G401 (cell line): ENCODE data around the gene SNAPC3. TPM values are rescaled to one million over a fixed set of nuclear protein-coding genes. Genes with fewer than 3 reads are reported as not detected.
"Not testable (repeated sequence)": the region's sequence is repeated elsewhere in the genome, so short reads cannot be mapped to it uniquely, and the experiment has no call there.

Experiments used
- DNase-seq: peaks from one replicate; pipeline ENCODE4 v3.0.0-alpha.2; 2015; ENCODE audit warnings: low spot score
- in situ Hi-C: cut with HindIII; loops from 2 replicates; pipeline ENCODE4 v1.10.0; 2016; ENCODE audit warnings: low sequenced_read_pairs, mixed read lengths
- total RNA-seq: library from RNA; depleted of rRNA; stranded (reverse); fragments of >200 nt; shearing (Covaris generic); gene quantifications from 2 replicates; pipeline ENCODE4 v1.2.3, GENCODE V29; 2014

The SNAPC3 gene
- total RNA-seq, 1 experiment from 2014 or later: 20.5 TPM

DNA sequence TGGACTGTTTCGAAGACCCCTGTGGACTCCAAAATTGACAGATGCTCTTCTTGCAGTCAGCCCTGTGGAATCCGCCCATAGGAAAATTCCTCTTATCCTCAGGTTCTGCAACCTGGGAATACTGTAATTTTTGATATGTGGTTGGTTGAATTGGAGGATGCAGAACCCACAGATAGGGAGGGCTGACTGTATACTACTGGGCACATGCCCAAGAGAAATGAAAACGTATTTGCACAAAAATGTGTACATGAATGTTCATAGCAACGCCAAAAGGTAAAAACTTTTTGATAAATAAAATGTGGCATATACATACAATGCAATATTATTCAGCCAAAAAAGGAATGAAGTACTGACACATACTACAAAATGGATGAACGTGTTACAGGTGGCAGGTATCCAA is 1.9 kb upstream of the SNAPC3 start:
- DNase-seq: no peak
- in situ Hi-C loops: no loop called here

DNA sequence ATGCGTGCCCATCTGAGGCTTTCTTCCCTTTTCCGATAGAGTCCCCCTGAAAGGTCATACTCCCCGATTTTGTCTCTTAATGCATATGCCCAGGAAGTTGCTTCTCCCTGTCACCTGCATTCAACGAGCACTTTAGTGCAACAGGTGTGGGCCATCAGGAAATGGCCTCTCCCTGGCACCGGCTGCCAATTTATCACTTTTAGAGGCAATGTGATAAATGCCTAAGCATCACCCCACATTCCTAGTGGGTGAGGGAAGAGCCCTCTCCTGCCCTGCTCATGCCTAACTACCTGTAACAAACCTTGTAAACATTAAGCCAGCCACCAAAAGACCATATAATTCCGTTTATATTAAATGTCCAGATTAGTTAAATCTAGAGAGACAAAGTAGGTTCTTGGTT is 1.1 kb upstream of the SNAPC3 start:
- DNase-seq: no peak
- in situ Hi-C loops: no loop called here

- DNase-seq: no peak
- in situ Hi-C loops: no loop called here
These were observed 695 bp upstream of the SNAPC3 start for GRCh38 chr9:15421990-15422371.

DNA sequence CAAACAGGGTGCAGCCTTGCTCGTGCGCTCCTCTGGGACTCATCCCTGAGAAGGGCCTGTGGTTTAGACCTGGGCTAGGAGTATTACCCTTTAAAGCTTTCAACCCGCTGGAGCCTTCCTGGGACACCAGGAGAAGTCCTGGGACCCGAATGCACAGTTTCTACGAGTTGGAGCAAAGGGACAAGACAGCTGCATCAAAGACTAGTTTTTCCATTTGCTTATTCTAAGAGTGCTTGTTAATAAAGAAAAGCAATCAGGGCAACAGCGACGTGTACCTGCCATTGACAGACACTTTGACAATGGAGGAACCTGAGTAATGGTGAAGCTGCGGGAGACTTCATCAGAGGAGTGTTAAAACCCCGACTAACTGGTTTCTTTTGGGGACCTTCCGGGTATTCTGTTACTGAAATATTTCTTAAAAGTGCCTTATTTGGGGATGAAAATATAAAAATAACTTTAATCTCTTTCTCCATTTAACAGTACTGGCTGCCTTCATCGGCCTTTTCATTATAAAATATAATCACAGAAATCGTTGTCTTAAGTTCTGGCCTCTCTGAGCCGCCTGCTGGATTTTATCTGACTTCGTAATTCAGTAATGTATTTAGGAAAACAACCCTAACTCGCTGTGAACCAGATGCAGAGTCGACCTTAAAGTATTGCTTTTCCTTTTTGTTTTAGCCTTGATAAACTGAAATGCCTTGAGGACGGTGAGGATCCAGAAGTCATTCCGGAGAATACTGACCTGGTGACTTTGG is 732 bp downstream of the SNAPC3 start:
- in situ Hi-C loops: no loop called here
- DNase-seq: no peak

DNA sequence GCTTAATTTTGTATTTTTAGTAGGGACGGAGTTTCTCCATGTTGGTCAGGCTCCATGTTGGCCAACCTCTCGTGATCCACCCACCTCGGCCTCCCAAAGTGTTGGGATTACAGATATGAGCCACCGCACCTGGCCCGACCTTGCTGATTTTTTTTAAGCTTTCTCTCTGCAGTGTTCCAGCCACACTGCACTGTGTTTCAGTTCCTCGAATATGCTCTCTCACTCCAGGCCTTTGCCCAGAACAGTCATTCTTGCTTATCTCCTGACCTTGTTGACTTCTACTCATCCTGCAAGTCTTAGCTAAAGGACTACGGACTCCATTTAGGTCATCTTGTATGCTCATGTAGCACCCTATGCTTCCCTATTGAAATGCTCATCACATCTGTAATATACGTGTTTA is 3.3 kb downstream of the SNAPC3 start:
- in situ Hi-C loops: no loop called here

GRCh38 chr9:15427702-15428101 is 5.0 kb downstream of the SNAPC3 start:
- DNase-seq, in situ Hi-C loops: not testable (repeated sequence)

More for the DNA sequence above, 3.3 kb downstream of the SNAPC3 start:
- no peak for DNase-seq

DNA sequence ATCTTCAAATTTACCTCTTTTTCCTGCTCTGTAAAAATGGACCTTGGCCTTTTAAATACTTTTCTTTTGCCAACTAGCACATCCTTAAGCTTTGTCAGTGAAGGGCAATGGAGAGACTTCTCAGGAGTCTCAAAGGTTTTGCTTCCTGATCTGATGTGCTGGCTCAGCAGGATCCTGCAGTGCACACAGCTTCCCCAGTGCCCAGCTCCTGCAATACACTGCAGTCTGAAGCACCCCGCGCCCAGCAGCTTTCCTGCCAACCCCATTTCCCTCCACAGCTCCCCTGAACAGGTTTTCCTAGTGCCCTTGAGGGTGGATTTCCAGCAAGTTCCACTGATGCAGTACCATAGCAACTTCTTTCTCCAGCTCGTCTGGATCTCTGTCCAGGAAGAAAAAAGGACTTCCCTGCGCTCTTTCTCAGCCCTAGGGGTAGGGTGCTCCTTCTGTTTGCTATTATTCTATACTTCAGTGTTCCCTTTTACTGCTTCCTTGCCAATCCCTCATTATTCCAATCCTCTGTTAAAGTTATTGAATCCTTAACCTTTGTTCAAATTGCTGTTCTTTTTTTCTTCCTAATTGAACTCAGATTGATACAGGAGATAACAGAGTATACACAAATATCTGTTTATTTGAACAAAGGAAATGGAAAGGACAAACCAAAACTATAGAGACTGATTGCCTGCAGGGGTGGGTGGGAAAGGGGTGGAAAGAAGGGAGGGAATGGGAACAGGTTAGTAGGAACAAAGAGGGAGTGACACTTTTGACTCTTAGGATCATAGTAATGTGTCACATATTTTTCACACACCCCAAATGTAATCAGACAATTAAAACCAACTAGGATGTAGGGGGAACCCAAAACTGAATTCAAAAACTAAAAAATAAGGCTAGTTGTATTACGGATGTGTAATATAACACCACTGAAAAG is 8.5 kb downstream of the SNAPC3 start:
- in situ Hi-C loops: no loop called here
- peak; percentile 14 for DNase-seq

DNA sequence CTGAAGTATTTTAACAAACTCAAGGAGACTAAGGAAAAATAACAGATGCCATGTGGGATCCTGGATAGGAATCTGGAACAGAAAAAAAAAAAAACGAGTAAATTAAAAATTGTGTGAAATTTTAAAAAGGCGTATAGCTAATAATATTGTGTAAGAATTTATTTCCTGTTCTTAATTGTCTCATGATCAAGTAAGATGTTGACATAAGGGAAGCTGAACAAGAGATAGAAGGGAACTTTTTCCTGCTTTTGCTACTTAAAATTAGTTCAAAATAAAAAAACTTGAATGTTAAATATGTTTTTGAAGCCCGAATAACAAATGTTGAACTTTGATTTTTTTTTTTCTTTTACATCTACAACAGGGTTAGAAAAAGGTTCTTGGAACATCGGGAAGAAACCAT is 10.5 kb downstream of the SNAPC3 start:
- DNase-seq: no peak
- in situ Hi-C loops: no loop called here

- no peak for DNase-seq
- in situ Hi-C loops: no loop called here
These were observed 11.0 kb downstream of the SNAPC3 start for GRCh38 chr9:15433661-15434060.

DNA sequence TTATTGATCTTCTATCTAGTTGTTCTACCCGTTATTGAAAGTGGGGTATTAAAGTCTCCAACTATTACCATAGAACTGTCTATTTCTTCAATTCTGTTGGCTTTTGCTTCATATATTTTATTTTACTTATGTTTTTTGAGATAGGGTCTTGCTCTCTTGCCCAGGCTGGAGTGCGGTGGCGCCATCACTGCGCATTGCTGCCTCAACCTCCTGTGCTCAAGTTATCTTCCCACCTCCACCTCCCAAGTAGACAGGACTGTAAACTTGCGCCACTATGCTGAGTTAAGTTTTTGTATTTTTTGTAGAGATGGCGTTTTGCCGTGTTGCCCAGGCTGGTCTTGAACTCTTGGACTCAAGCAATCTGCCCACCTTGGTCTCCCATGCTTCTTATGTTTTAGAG is 16.2 kb downstream of the SNAPC3 start:
- no peak for DNase-seq
- in situ Hi-C loops: no loop called here

DNA sequence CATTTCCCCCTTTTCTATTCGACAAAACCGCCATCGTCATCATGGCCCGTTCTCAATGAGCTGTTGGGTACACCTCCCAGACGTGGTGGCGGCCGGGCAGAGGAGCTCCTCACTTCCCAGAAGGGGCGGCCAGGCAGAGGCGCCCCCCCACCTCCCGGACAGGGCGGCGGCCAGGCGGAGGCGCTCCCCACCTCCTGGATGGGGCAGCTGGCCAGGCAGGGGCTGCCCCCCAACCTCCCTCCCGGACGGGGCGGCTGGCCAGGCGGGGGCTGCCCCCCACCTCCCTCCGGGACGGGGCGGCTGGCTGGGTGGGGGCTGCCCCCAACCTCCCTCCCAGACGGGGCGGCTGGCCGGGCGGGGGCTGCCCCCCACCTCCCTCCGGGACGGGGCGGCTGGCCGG is 19.2 kb downstream of the SNAPC3 start:
- DNase-seq, in situ Hi-C loops: not testable (repeated sequence)

DNA sequence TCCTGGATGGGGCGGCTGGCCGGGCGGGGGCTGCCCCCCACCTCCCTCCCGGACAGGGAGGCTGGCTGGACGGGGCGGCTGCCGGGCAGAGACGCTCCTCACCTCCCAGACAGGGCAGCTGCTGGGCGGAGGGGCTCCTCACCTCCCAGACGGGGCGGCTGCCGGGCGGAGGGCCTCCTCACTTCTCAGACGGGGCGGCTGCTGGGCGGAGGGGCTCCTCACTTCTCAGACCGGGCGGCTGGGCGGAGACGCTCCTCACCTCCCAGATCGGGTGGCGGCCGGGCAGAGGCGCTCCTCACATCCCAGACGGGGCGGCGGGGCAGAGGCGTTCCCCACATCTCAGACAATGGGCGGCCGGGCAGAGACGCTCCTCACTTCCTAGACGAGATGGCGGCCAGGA is 19.6 kb downstream of the SNAPC3 start:
- DNase-seq, in situ Hi-C loops: not testable (repeated sequence)

GRCh38 chr9:15444141-15444540 is 21.5 kb downstream of the SNAPC3 start:
- DNase-seq: no peak
- in situ Hi-C loops: no loop called here

DNA sequence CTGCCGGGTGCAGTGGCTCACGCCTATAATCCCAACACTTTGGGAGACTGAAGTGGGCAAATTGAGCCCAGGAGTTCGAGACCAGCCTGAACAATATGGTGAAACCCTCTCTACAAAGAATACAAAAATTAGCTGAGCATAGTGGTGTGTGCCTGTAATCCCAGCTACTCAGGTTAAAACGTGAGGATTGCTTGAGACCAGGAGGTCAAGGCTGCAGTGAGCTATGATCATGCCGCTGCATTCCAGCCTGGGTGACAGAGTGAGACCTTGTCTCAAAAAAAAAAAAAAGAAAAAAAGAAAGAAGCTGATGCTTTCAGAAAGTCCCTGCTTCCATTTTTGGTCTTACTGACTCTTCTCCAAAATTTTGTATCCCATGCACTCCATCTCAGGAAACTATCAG is 31.3 kb downstream of the SNAPC3 start:
- in situ Hi-C loops: no loop called here

DNA sequence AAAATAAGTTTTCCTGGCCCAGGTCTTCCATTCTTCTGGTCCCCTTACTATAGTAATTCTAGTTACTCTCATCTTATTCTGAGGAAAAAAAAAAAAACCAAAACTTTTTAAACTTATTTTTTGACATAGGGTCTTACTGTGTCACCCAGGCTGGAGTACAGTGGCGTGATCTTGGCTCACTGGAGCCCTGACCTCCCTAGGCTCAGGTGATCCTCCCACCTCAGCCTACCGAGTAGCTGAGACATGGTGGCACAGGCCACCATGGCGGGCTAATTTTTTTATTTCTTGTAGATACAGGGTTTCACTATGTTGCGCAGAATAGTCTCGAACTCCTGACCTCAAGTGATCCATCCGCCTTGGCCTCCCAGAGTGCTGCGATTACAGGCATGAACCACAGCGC is 38.4 kb downstream of the SNAPC3 start:
- in situ Hi-C loops: no loop called here

More for the DNA sequence above, 31.3 kb downstream of the SNAPC3 start:
- no peak for DNase-seq

GRCh38 chr9:15461601-15462000 is 38.9 kb downstream of the SNAPC3 start:
- in situ Hi-C loops: no loop called here
- no peak for DNase-seq

More for the DNA sequence above, 38.4 kb downstream of the SNAPC3 start:
- DNase-seq: no peak

- in situ Hi-C loops: no loop called here
These were observed 45.5 kb downstream of the SNAPC3 start for GRCh38 chr9:15468145-15468544.

GRCh38 chr9:15469406-15469805 is 46.7 kb downstream of the SNAPC3 start:
- in situ Hi-C loops: no loop called here

More at GRCh38 chr9:15468145-15468544, 45.5 kb downstream of the SNAPC3 start:
- DNase-seq: no peak

GRCh38 chr9:15469862-15470261 is 47.2 kb downstream of the SNAPC3 start:
- DNase-seq: no peak
- in situ Hi-C loops: no loop called here

More at GRCh38 chr9:15469406-15469805, 46.7 kb downstream of the SNAPC3 start:
- no peak for DNase-seq

DNA sequence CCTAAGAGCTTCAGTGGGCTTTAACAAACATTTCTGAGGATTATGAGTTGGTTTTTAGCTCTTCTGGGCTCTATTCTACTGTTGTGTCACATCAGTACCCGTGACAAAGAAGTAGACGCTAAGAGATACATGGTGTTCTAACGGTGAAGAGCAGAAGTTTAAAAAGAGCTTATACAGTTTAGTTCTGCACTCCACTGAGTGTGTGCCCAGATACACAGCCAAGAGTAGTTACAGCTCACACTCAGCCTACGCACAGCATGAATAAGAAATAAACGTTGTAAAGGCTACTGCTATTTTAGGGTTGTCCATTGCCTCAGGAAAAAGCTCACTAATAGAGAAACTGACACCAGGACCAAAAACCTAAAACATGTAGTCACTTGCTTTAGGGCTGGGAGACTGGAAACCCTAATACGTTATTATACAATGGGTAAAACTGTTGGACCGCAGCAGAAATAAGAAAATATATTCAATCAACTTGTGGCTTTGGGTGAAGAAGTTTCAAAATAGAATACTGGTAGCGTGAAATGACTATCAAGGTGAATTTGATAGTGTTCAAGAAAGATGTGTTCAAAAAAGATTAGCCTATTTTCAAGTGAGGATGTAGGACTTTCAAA is 53.4 kb downstream of the SNAPC3 start:
- in situ Hi-C loops: no loop called here
- DNase-seq: no peak
